Stomach smooth muscle (tissue), 2 donors: ENCODE data around the gene BARX1.

Source experiments
- H3K27ac ChIP-seq: one replicate; pipeline ENCODE4 v1.7.0; 2013; ENCODE audit warnings: mild to moderate bottlenecking, low read length, inconsistent platforms
- H3K27me3 ChIP-seq, 2 donors: one replicate each; pipeline ENCODE4 v1.7.0; 2013; ENCODE audit warnings: low read length in 2 of 2; ENCODE audit not compliant: insufficient read depth in 2 of 2, control insufficient read depth in 1 of 2
- H3K36me3 ChIP-seq, 2 donors: one replicate each; pipeline ENCODE4 v1.7.0; 2013; ENCODE audit warnings: low read length in 2 of 2; ENCODE audit not compliant: control insufficient read depth in 2 of 2, insufficient read depth in 2 of 2
- H3K4me1 ChIP-seq: one replicate; pipeline ENCODE4 v1.7.0; 2013; ENCODE audit warnings: low read length; ENCODE audit not compliant: control insufficient read depth, insufficient read depth
- H3K4me3 ChIP-seq, 2 donors: one replicate each; pipeline ENCODE4 v1.7.0; 2013; ENCODE audit warnings: low read length in 2 of 2
- H3K9ac ChIP-seq, 2 donors: one replicate each; pipeline ENCODE4 v1.7.0; 2013; ENCODE audit warnings: low read length in 2 of 2, mild to moderate bottlenecking in 1 of 2
- H3K9me3 ChIP-seq, 2 donors: one replicate each; pipeline ENCODE4 v1.7.0; 2013; ENCODE audit warnings: low read length in 2 of 2; ENCODE audit not compliant: control insufficient read depth in 2 of 2
- donor health status: healthy.
- donor health status: Pancreatic carcinoma.

BARX1 gene

GRCh38 chr9:93951655-93952118 is 3.5 kb downstream of the BARX1 start:
- Histone ChIP-seq H3K9me3 (no peaks in the 10 kb centered on the region), H3K27me3 (peaks cover 4% of the 10 kb centered on the region in 2 donors), H3K4me1 (peaks cover 52% of the 10 kb centered on the region), H3K9ac (peak overlapping the region; percentile 83 to 92), H3K36me3 (peaks cover 9 to 27% of the 10 kb centered on the region in 2 donors), H3K4me3 (peak overlapping the region; percentile 90 to 95), H3K27ac (peak overlapping the region; percentile 93)

- H3K27ac ChIP-seq, result peak overlapping the region; percentile 93
- peak overlapping the region; percentile 83 to 92 for H3K9ac ChIP-seq
- H3K9me3 ChIP-seq, result no peaks in the 10 kb centered on the region
- peak overlapping the region; percentile 90 to 95 for H3K4me3 ChIP-seq
- peaks cover 4 to 6% of the 10 kb centered on the region in 2 donors for H3K27me3 ChIP-seq
- H3K36me3 ChIP-seq, result peaks cover 9 to 27% of the 10 kb centered on the region in 2 donors
- H3K4me1 ChIP-seq, result peaks cover 57% of the 10 kb centered on the region
Observed at GRCh38 chr9:93950619-93951601, 4.2 kb downstream of the BARX1 start.

- Histone ChIP-seq H3K27ac (peak overlapping the region; percentile 84), H3K9ac (peak overlapping the region in 1 of 2 donors; percentile 48), H3K4me3 (peak overlapping the region; percentile 38 to 55), H3K36me3 (peaks cover 9 to 27% of the 10 kb centered on the region in 2 donors), H3K4me1 (peaks cover 67% of the 10 kb centered on the region), H3K27me3 (peaks cover 4 to 6% of the 10 kb centered on the region in 2 donors), H3K9me3 (no peaks in the 10 kb centered on the region)
Observed at GRCh38 chr9:93949694-93950449, 5.3 kb downstream of the BARX1 start.

GRCh38 chr9:93949073-93949693 is 6.0 kb downstream of the BARX1 start:
- peak overlapping the region; percentile 13 to 48 for H3K9ac ChIP-seq
- H3K36me3 ChIP-seq, result peaks cover 9 to 27% of the 10 kb centered on the region in 2 donors
- peaks cover 74% of the 10 kb centered on the region for H3K4me1 ChIP-seq
- peaks cover 4 to 6% of the 10 kb centered on the region in 2 donors for H3K27me3 ChIP-seq
- peak overlapping the region; percentile 84 for H3K27ac ChIP-seq
- H3K9me3 ChIP-seq, result no peaks in the 10 kb centered on the region
- peak overlapping the region; percentile 55 for H3K4me3 ChIP-seq

GRCh38 chr9:93948441-93949072 is 6.6 kb downstream of the BARX1 start:
- Histone ChIP-seq H3K9ac (peak overlapping the region; percentile 21 to 36), H3K27ac (peak overlapping the region; percentile 84), H3K9me3 (no peaks in the 10 kb centered on the region), H3K4me3 (peak overlapping the region; percentile 55), H3K4me1 (peaks cover 75% of the 10 kb centered on the region), H3K36me3 (peaks cover 9 to 26% of the 10 kb centered on the region in 2 donors), H3K27me3 (peaks cover 4 to 6% of the 10 kb centered on the region in 2 donors)

GRCh38 chr9:93947409-93948070 is 7.6 kb downstream of the BARX1 start:
- Histone ChIP-seq H3K9me3 (no peaks in the 10 kb centered on the region), H3K4me1 (peaks cover 83% of the 10 kb centered on the region)

GRCh38 chr9:93946338-93946712 is 8.8 kb downstream of the BARX1 start:
- peak overlapping the region; percentile 74 for H3K27ac ChIP-seq
- peak overlapping the region; percentile 67 to 82 for H3K4me3 ChIP-seq
- peaks cover 0 to 4% of the 10 kb centered on the region in 2 donors for H3K27me3 ChIP-seq
- H3K4me1 ChIP-seq, result peaks cover 75% of the 10 kb centered on the region
- H3K9me3 ChIP-seq, result no peaks in the 10 kb centered on the region
- peaks cover 4 to 9% of the 10 kb centered on the region in 2 donors for H3K36me3 ChIP-seq
- peak overlapping the region; percentile 70 to 71 for H3K9ac ChIP-seq

More at GRCh38 chr9:93947409-93948070, 7.6 kb downstream of the BARX1 start:
- H3K36me3 ChIP-seq, result peaks cover 4 to 16% of the 10 kb centered on the region in 2 donors
- peaks cover 1 to 4% of the 10 kb centered on the region in 2 donors for H3K27me3 ChIP-seq
- no peak overlapping the region for H3K9ac ChIP-seq
- H3K4me3 ChIP-seq, result no peak overlapping the region
- H3K27ac ChIP-seq, result no peak overlapping the region

- Histone ChIP-seq H3K27me3 (peaks cover 0 to 3% of the 10 kb centered on the region in 2 donors), H3K9ac (peak overlapping the region; percentile 70 to 71), H3K9me3 (no peaks in the 10 kb centered on the region), H3K4me1 (peaks cover 70% of the 10 kb centered on the region), H3K4me3 (peak overlapping the region; percentile 67 to 82), H3K27ac (peak overlapping the region; percentile 74), H3K36me3 (peaks cover 4 to 9% of the 10 kb centered on the region in 2 donors)
Observed at GRCh38 chr9:93945400-93946337, 9.5 kb downstream of the BARX1 start.

GRCh38 chr9:93944011-93944410 is 11.1 kb downstream of the BARX1 start:
- Histone ChIP-seq H3K9ac (no peak overlapping the region), H3K9me3 (no peaks in the 10 kb centered on the region), H3K27me3 (peaks cover 0 to 2% of the 10 kb centered on the region in 2 donors)

More at GRCh38 chr9:93944011-93944410, 11.1 kb downstream of the BARX1 start:
- Histone ChIP-seq H3K36me3 (peaks cover 0 to under 1% of the 10 kb centered on the region in 2 donors), H3K4me3 (no peak overlapping the region), H3K4me1 (peaks cover 58% of the 10 kb centered on the region), H3K27ac (peak overlapping the region; percentile 74)
